Activated naive CD4-positive, alpha-beta T cell treated with anti-CD3 and anti-CD28 coated beads, Interleukin-2, amount 50 U/mL, for 72 hours (primary cell): ENCODE results near the gene GBP2. TPM values are rescaled to one million over a fixed set of nuclear protein-coding genes. Genes with fewer than 3 reads are reported as not detected.
A peak's percentile ranks its signal among the peaks of the same experiment; 100 is the strongest.

Experiments used
- ATAC-seq, 2 donors: fragments of 150-1000 bp; cut with Tn5 transposase; 2 replicates each; pipeline ENCODE4 v1.10.0; 2021; ENCODE audit warnings: mild to moderate bottlenecking in 2 of 2, moderate library complexity in 2 of 2
- DNase-seq, 2 donors: peaks; one replicate each; pipeline ENCODE4 v3.0.0; 2021 to 2022; ENCODE audit warnings: low spot score in 2 of 2
- H3K27ac Mint-ChIP-seq, 2 donors: one replicate each; pipeline ENCODE4 v1.8.0; 2022; ENCODE audit warnings: mild to moderate bottlenecking in 2 of 2, mixed read lengths in 2 of 2
- H3K36me3 Mint-ChIP-seq, 2 donors: one replicate each; pipeline ENCODE4 v1.8.0; 2022; ENCODE audit warnings: mixed read lengths in 2 of 2
- H3K9me3 Mint-ChIP-seq, 2 donors: one replicate each; pipeline ENCODE4 v1.8.0; 2022; ENCODE audit warnings: mixed read lengths in 2 of 2
- total RNA-seq, 2 donors: library from RNA; stranded (reverse); gene quantifications; one replicate each; pipeline ENCODE4 v1.2.3, GENCODE V29; 2022

GBP2 gene
- total RNA-seq = 100 to 1,000 TPM; 279 to 294 TPM

GRCh38 chr1:89125913-89126580 lies at the start of gene GBP2:
Gene GBP2, minus strand, starts transcription at chr1:89126114. Its CDS starts 4,148 bp downstream, at chr1:89121966.
- DNase-seq = peak in 1 of 2 donors; percentile 18
- ATAC-seq = peak; percentile 79 to 82
- Mint-ChIP-seq H3K9me3 (peaks cover 0 to 4% of the 10 kb centered on the region in 2 donors), H3K36me3 (peaks cover 47 to 61% of the 10 kb centered on the region in 2 donors), H3K27ac (peak within 1 kb of the TSS; percentile 98 to 100)

GRCh38 chr1:89174491-89174890 lies 48.6 kb upstream of the GBP2 start:
- H3K27ac Mint-ChIP-seq = no peak overlapping the region
- ATAC-seq = no peak
- peaks cover 0 to 5% of the 10 kb centered on the region in 2 donors for H3K36me3 Mint-ChIP-seq
- DNase-seq = no peak
- H3K9me3 Mint-ChIP-seq = peaks cover 0 to 10% of the 10 kb centered on the region in 2 donors

GRCh38 chr1:89172468-89173143 lies 46.7 kb upstream of the GBP2 start:
- H3K9me3 Mint-ChIP-seq = peaks cover 0 to 10% of the 10 kb centered on the region in 2 donors
- DNase-seq (no peak), ATAC-seq (no peak)
- H3K27ac Mint-ChIP-seq = no peak overlapping the region
- peaks cover 0 to 5% of the 10 kb centered on the region in 2 donors for H3K36me3 Mint-ChIP-seq

- peaks cover 0 to 5% of the 10 kb centered on the region in 2 donors for H3K36me3 Mint-ChIP-seq
- no peak overlapping the region for H3K27ac Mint-ChIP-seq
- peak in 1 of 2 donors; percentile 59 for ATAC-seq
- peaks cover 0 to 10% of the 10 kb centered on the region in 2 donors for H3K9me3 Mint-ChIP-seq
- no peak for DNase-seq
These were observed 45.1 kb upstream of the GBP2 start for GRCh38 chr1:89171067-89171438.

GRCh38 chr1:89170170-89171066 lies 44.5 kb upstream of the GBP2 start:
- H3K36me3 Mint-ChIP-seq = peaks cover 0 to 5% of the 10 kb centered on the region in 2 donors
- no peak overlapping the region for H3K27ac Mint-ChIP-seq
- ATAC-seq (peak in 1 of 2 donors; percentile 18), DNase-seq (no peak)
- H3K9me3 Mint-ChIP-seq = peaks cover 0 to 10% of the 10 kb centered on the region in 2 donors

GRCh38 chr1:89169166-89169565 lies 43.3 kb upstream of the GBP2 start:
- peaks cover 0 to 10% of the 10 kb centered on the region in 2 donors for H3K9me3 Mint-ChIP-seq
- no peak overlapping the region for H3K27ac Mint-ChIP-seq
- H3K36me3 Mint-ChIP-seq = peaks cover 0 to 5% of the 10 kb centered on the region in 2 donors
- no peak for ATAC-seq
- no peak for DNase-seq

GRCh38 chr1:89167590-89168230 lies 41.8 kb upstream of the GBP2 start:
- ATAC-seq (no peak), DNase-seq (no peak)
- Mint-ChIP-seq H3K27ac (no peak overlapping the region), H3K36me3 (peaks cover 0 to 5% of the 10 kb centered on the region in 2 donors), H3K9me3 (peaks cover 0 to 10% of the 10 kb centered on the region in 2 donors)

GRCh38 chr1:89166705-89167104 lies 40.8 kb upstream of the GBP2 start:
- Mint-ChIP-seq H3K9me3 (peaks cover 0 to 10% of the 10 kb centered on the region in 2 donors), H3K36me3 (peaks cover 0 to 5% of the 10 kb centered on the region in 2 donors), H3K27ac (no peak overlapping the region)
- DNase-seq (no peak), ATAC-seq (no peak)

- peaks cover 3 to 6% of the 10 kb centered on the region in 2 donors for H3K9me3 Mint-ChIP-seq
- no peak for ATAC-seq
These were observed 39.9 kb upstream of the GBP2 start for GRCh38 chr1:89165811-89166210.

GRCh38 chr1:89151047-89151446 lies 25.1 kb upstream of the GBP2 start:
- H3K9me3 Mint-ChIP-seq = peaks cover 3 to 5% of the 10 kb centered on the region in 2 donors
- ATAC-seq = no peak
- H3K36me3 Mint-ChIP-seq = peaks cover 0 to 6% of the 10 kb centered on the region in 2 donors
- DNase-seq = no peak
- no peak overlapping the region for H3K27ac Mint-ChIP-seq

More at GRCh38 chr1:89165811-89166210, 39.9 kb upstream of the GBP2 start:
- Mint-ChIP-seq H3K36me3 (peaks cover 0 to 5% of the 10 kb centered on the region in 2 donors), H3K27ac (no peak overlapping the region)
- no peak for DNase-seq

GRCh38 chr1:89149976-89150375 lies 24.1 kb upstream of the GBP2 start:
- ATAC-seq (no peak), DNase-seq (no peak)
- no peak overlapping the region for H3K27ac Mint-ChIP-seq
- no peaks in the 10 kb centered on the region for H3K36me3 Mint-ChIP-seq
- no peaks in the 10 kb centered on the region for H3K9me3 Mint-ChIP-seq

- Mint-ChIP-seq H3K9me3 (no peaks in the 10 kb centered on the region), H3K27ac (no peak overlapping the region), H3K36me3 (no peaks in the 10 kb centered on the region)
- ATAC-seq (no peak), DNase-seq (no peak)
These were observed 23.3 kb upstream of the GBP2 start for GRCh38 chr1:89149229-89149628.

- DNase-seq (no peak), ATAC-seq (no peak)
- Mint-ChIP-seq H3K27ac (no peak overlapping the region), H3K36me3 (no peaks in the 10 kb centered on the region), H3K9me3 (no peaks in the 10 kb centered on the region)
These were observed 22.1 kb upstream of the GBP2 start for GRCh38 chr1:89147678-89148658.

GRCh38 chr1:89146721-89147120 lies 20.8 kb upstream of the GBP2 start:
- ATAC-seq (no peak), DNase-seq (no peak)
- Mint-ChIP-seq H3K36me3 (no peaks in the 10 kb centered on the region), H3K9me3 (no peaks in the 10 kb centered on the region), H3K27ac (no peak overlapping the region)

GRCh38 chr1:89143484-89143883 lies 17.6 kb upstream of the GBP2 start:
- H3K9me3 Mint-ChIP-seq = peaks cover 0 to 5% of the 10 kb centered on the region in 2 donors

More at GRCh38 chr1:89143484-89143883, 17.6 kb upstream of the GBP2 start:
- no peak for ATAC-seq
- no peak for DNase-seq
- Mint-ChIP-seq H3K27ac (no peak overlapping the region), H3K36me3 (peaks cover 2 to 3% of the 10 kb centered on the region in 2 donors)
